A673 (cell line): ENCODE results near the gene SGTA. TPM values are rescaled to one million over a fixed set of nuclear protein-coding genes. Genes with fewer than 3 reads are reported as not detected.
A peak's percentile ranks its signal among the peaks of the same experiment; 100 is the strongest.

Experiments used
- BruUV-seq: library from RNA; stranded (reverse); fragments of 400-500 nt; replicated peaks from 2 replicates; lab custom pipeline; 2021; lab: Mats Ljungman, UMichigan
- CTCF ChIA-PET: fragments of 300-600 bp; sonication (Branson Sonifier 250); formaldehyde crosslinking; loops from one replicate; lab custom pipeline; 2022; ENCODE audit warnings: antibody characterized with exemption; lab: Charles Lee
- POLR2A ChIA-PET: fragments of 300-600 bp; sonication (Branson Sonifier 250); formaldehyde crosslinking; loops from one replicate; lab custom pipeline; 2022; ENCODE audit warnings: antibody characterized with exemption; ENCODE audit not compliant: low non-redundant PET; lab: Charles Lee
- DNase-seq: peaks from one replicate; pipeline ENCODE4 v3.0.0-alpha.2; 2015; ENCODE audit warnings: low spot score
- H3K27ac ChIP-seq: fragments of 200-600 bp; sonication (generic); 2 replicates; pipeline ENCODE4 v1.5.1; 2016; ENCODE audit warnings: mixed run types, low read depth, mild to moderate bottlenecking, mixed read lengths, antibody characterized with exemption, low read length; ENCODE audit not compliant: poor library complexity, severe bottlenecking
- H3K27me3 ChIP-seq: fragments of 200-600 bp; sonication (generic); replicated peaks from 2 replicates; pipeline ENCODE4 v1.6.1; 2017; ENCODE audit warnings: mixed run types, low read depth, mild to moderate bottlenecking, mixed read lengths, antibody characterized with exemption, low read length; ENCODE audit not compliant: insufficient read depth, poor library complexity
- H3K36me3 ChIP-seq: fragments of 200-600 bp; sonication (generic); 2 replicates; pipeline ENCODE4 v1.6.1; 2016; ENCODE audit warnings: mixed run types, mild to moderate bottlenecking, mixed read lengths, antibody characterized with exemption, low read length; ENCODE audit not compliant: insufficient read depth, poor library complexity, severe bottlenecking
- H3K4me1 ChIP-seq: fragments of 200-600 bp; sonication (generic); 2 replicates; pipeline ENCODE4 v1.6.1; 2017; ENCODE audit warnings: mixed run types, mild to moderate bottlenecking, mixed read lengths, antibody characterized with exemption, low read length; ENCODE audit not compliant: insufficient read depth, poor library complexity, severe bottlenecking
- H3K4me3 ChIP-seq: fragments of 200-600 bp; sonication (generic); 2 replicates; pipeline ENCODE4 v1.5.1; 2016; ENCODE audit warnings: low read depth, mixed run types, mild to moderate bottlenecking, mixed read lengths, low read length; ENCODE audit not compliant: poor library complexity, severe bottlenecking
- H3K9me3 ChIP-seq: fragments of 200-600 bp; sonication (generic); 2 replicates; pipeline ENCODE4 v1.6.1; 2016; ENCODE audit warnings: mixed run types, low read depth, mild to moderate bottlenecking, mixed read lengths, antibody characterized with exemption, low read length; ENCODE audit not compliant: poor library complexity, severe bottlenecking
- CTCF ChIP-seq: fragments of 300-800, 200-600 bp; sonication (generic); conservative IDR thresholded peaks from 2 replicates; pipeline ENCODE4 v1.5.1; 2017; ENCODE audit warnings: low read depth, mild to moderate bottlenecking, antibody characterized with exemption, low read length, moderate library complexity, mixed read lengths
- EZH2 ChIP-seq: fragments of 200-600 bp; sonication (generic); IDR thresholded peaks from 2 replicates; pipeline ENCODE4 v1.6.1; 2017; ENCODE audit warnings: borderline replicate concordance, low read depth, mild to moderate bottlenecking, mixed read lengths, antibody characterized with exemption, low read length; ENCODE audit not compliant: poor library complexity, severe bottlenecking
- intact Hi-C: fragments of 100-400 bp; cut with micrococcal nuclease; formaldehyde crosslinking; loops from one replicate; pipeline ENCODE4 v1.10.0; 2022; ENCODE audit not compliant: unreplicated experiment
- total RNA-seq: library from RNA; stranded (reverse); gene quantifications from 2 replicates; pipeline ENCODE4 v1.2.3, GENCODE V29; 2021

Gene SGTA
- total RNA-seq, 1 experiment from 2014 or later: 106 TPM

GRCh38 chr19:2785244-2785997, 2.3 kb upstream of the SGTA start, which contains the start of gene THOP1:
Gene THOP1 (plus strand): TSS chr19:2785503. CDS start chr19:2785663, 160 bp downstream.
- Histone ChIP-seq H3K4me1 (peaks cover 18% of the 10 kb centered on the region), H3K27ac (peak within 1 kb of the TSS; percentile 84), H3K9me3 (no peaks in the 10 kb centered on the region), H3K4me3 (peak within 1 kb of the TSS; percentile 97), H3K36me3 (peaks cover 9% of the 10 kb centered on the region), H3K27me3 (no peaks in the 10 kb centered on the region)
- no peak for TF ChIP-seq EZH2
- DNase-seq: peak; percentile 100
- intact Hi-C loops: no loop called here
- ChIA-PET POLR2A (interaction anchor here (0.7 kb wide), 1 partner anchor 53 kb away, joined by 3 read pairs; no protein-coding TSS in a partner anchor), CTCF (no interaction called here)
- BruUV-seq: TSS peak; percentile 66

DNA sequence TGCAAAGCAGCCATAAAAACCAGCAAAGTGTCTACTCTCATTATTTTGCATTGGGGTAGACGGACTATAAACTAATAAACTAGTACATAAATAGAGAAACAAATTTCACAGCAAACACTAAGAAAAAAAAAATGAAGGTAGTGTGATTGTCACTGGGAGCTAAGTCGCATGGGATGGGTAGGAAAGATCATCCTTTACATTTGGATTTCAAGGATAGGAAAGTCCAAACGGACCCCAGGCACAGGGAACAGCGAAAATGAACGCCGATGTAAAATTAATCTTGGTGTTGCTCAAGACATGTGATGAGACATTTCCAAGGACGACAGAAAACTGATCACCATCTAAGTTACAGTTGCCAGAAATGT, 690 bp upstream of the SGTA start:
- Histone ChIP-seq H3K36me3 (peaks cover 4% of the 10 kb centered on the region), H3K27me3 (no peaks in the 10 kb centered on the region), H3K4me3 (peak overlapping the region; percentile 91), H3K27ac (peak overlapping the region; percentile 91), H3K9me3 (no peaks in the 10 kb centered on the region), H3K4me1 (peaks cover 18% of the 10 kb centered on the region)
- no TSS peak for BruUV-seq
- intact Hi-C loops: no loop called here
- DNase-seq: no peak
- POLR2A ChIA-PET: no interaction called here
- no peak for TF ChIP-seq EZH2
- no peak for TF ChIP-seq CTCF
- CTCF ChIA-PET: no interaction called here

- peak overlapping the region; percentile 91 for H3K27ac ChIP-seq
- POLR2A ChIA-PET: no interaction called here
- CTCF ChIA-PET: no interaction called here
- peaks cover 18% of the 10 kb centered on the region for H3K4me1 ChIP-seq
- DNase-seq: no peak
- H3K27me3 ChIP-seq: no peaks in the 10 kb centered on the region
- H3K9me3 ChIP-seq: no peaks in the 10 kb centered on the region
- peak overlapping the region; percentile 91 for H3K4me3 ChIP-seq
- intact Hi-C loops: no loop called here
- no peak for TF ChIP-seq CTCF
- TF ChIP-seq EZH2: no peak
- no peaks in the 10 kb centered on the region for H3K36me3 ChIP-seq
- TSS peak; percentile 50 for BruUV-seq
Observed at GRCh38 chr19:2782329-2782935, 641 bp downstream of the SGTA start.
